GM23338 (cell line): ENCODE data around the gene PTX3. TPM values are rescaled to one million over a fixed set of nuclear protein-coding genes. Genes with fewer than 3 reads are reported as not detected.

Source experiments
- ATAC-seq: fragments of 200-7000 bp; cut with Tn5 transposase; 3 replicates; pipeline ENCODE4 v1.9.1; 2020
- DNase-seq: peaks from one replicate; pipeline ENCODE4 v3.0.0-alpha.2; 2015; ENCODE audit warnings: low spot score
- H2AFZ ChIP-seq: fragments of 200-600 bp; sonication (generic); 2 replicates; pipeline ENCODE4 v1.8.0; 2016; ENCODE audit warnings: antibody characterized with exemption, mild to moderate bottlenecking, moderate library complexity
- H3F3A ChIP-seq: fragments of 200-600 bp; sonication (generic); replicated peaks from 2 replicates; pipeline ENCODE4 v1.8.0; 2017; ENCODE audit warnings: antibody characterized with exemption, mixed run types, low read depth
- H3K27ac ChIP-seq: fragments of 200-600 bp; sonication (generic); 2 replicates; pipeline ENCODE4 v1.6.1; 2016; ENCODE audit warnings: low read depth
- H3K27me3 ChIP-seq: fragments of 200-600 bp; sonication (generic); 2 replicates; pipeline ENCODE4 v1.8.0; 2016; ENCODE audit warnings: mild to moderate bottlenecking, mixed run types, moderate library complexity; ENCODE audit not compliant: insufficient read depth
- H3K36me3 ChIP-seq: fragments of 200-600 bp; sonication (generic); 2 replicates; pipeline ENCODE4 v1.8.0; 2016; ENCODE audit warnings: mild to moderate bottlenecking; ENCODE audit not compliant: insufficient read depth
- H3K4me1 ChIP-seq: fragments of 200-600 bp; sonication (generic); 2 replicates; pipeline ENCODE4 v1.8.0; 2016; ENCODE audit warnings: mild to moderate bottlenecking, moderate library complexity; ENCODE audit not compliant: insufficient read depth
- H3K4me2 ChIP-seq: fragments of 200-600 bp; sonication (generic); 2 replicates; pipeline ENCODE4 v1.7.1; 2017; ENCODE audit warnings: mixed run types
- H3K4me3 ChIP-seq: fragments of 200-600 bp; sonication (generic); 2 replicates; pipeline ENCODE4 v1.6.1; 2016; ENCODE audit warnings: mixed run types
- H3K79me2 ChIP-seq: fragments of 200-600 bp; sonication (generic); replicated peaks from 2 replicates; pipeline ENCODE4 v1.8.0; 2017; ENCODE audit warnings: mild to moderate bottlenecking; ENCODE audit not compliant: insufficient read depth
- H3K9me2 ChIP-seq: fragments of 200-600 bp; sonication (generic); 2 replicates; pipeline ENCODE4 v1.8.0; 2017; ENCODE audit not compliant: insufficient read depth
- H4K20me1 ChIP-seq: fragments of 200-600 bp; sonication (generic); replicated peaks from 2 replicates; pipeline ENCODE4 v1.8.0; 2017; ENCODE audit warnings: mild to moderate bottlenecking; ENCODE audit not compliant: insufficient read depth
- H3K27ac Mint-ChIP-seq: 2 replicates; pipeline ENCODE4 v1.8.0; 2020; ENCODE audit warnings: inconsistent platforms, mild to moderate bottlenecking, moderate library complexity, mixed read lengths
- H3K27me3 Mint-ChIP-seq: 3 replicates; pipeline ENCODE4 v1.8.0; 2022; ENCODE audit warnings: low read depth, mild to moderate bottlenecking, moderate library complexity, mixed read lengths, inconsistent platforms; ENCODE audit not compliant: insufficient read depth, poor library complexity
- H3K36me3 Mint-ChIP-seq: 3 replicates; pipeline ENCODE4 v1.8.0; 2021; ENCODE audit warnings: low read depth, mild to moderate bottlenecking, inconsistent platforms, moderate library complexity, mixed read lengths
- H3K4me1 Mint-ChIP-seq: 3 replicates; pipeline ENCODE4 v1.8.0; 2020; ENCODE audit warnings: mild to moderate bottlenecking, inconsistent platforms, mixed read lengths
- H3K4me3 Mint-ChIP-seq: 3 replicates; pipeline ENCODE4 v1.8.0; 2021; ENCODE audit warnings: moderate library complexity, mild to moderate bottlenecking, inconsistent platforms, mixed read lengths
- H3K9me3 Mint-ChIP-seq: 3 replicates; pipeline ENCODE4 v1.8.0; 2020; ENCODE audit warnings: moderate library complexity, mild to moderate bottlenecking, inconsistent platforms, mixed read lengths
- CREB1 ChIP-seq: fragments of 250-450 bp; sonication (Bioruptor Pico); IDR thresholded peaks from 2 replicates; pipeline ENCODE4 v1.5.0; 2020; ENCODE audit warnings: low read depth, mild to moderate bottlenecking, moderate library complexity
- CTCF ChIP-seq, 2 experiments: fragments of 200-600 bp in 1 of 2; sonication (generic) in 1 of 2; conservative IDR thresholded peaks; 2 replicates each; pipeline versions ENCODE4 v1.5.1 to v1.6.1; 2016 to 2017; ENCODE audit warnings: antibody characterized with exemption in 2 of 2, low read depth in 2 of 2, mild to moderate bottlenecking in 2 of 2, moderate library complexity in 1 of 2
- ETS1 ChIP-seq: IDR thresholded peaks from 2 replicates; pipeline ENCODE4 v1.6.1; 2016; ENCODE audit warnings: antibody characterized with exemption
- EZH2 ChIP-seq: fragments of 200-600 bp; sonication (generic); IDR thresholded peaks from one replicate; pipeline ENCODE4 v1.8.0; 2017; ENCODE audit warnings: antibody characterized with exemption, mild to moderate bottlenecking, low read depth; ENCODE audit not compliant: unreplicated experiment
- NANOG ChIP-seq: IDR thresholded peaks from 2 replicates; pipeline ENCODE4 v1.6.1; 2016; ENCODE audit warnings: antibody characterized with exemption, borderline replicate concordance
- POLR2AphosphoS5 ChIP-seq: IDR thresholded peaks from 2 replicates; pipeline ENCODE4 v1.6.1; 2016; ENCODE audit warnings: antibody characterized with exemption, low read depth
- STAT1 ChIP-seq: IDR thresholded peaks from one replicate; pipeline ENCODE4 v1.6.1; 2016; ENCODE audit warnings: antibody characterized with exemption; ENCODE audit not compliant: unreplicated experiment
- ZNF114 ChIP-seq: fragments of 250-450 bp; sonication (Bioruptor Pico); IDR thresholded peaks from 2 replicates; pipeline ENCODE4 v1.5.0; 2020; ENCODE audit warnings: mild to moderate bottlenecking, moderate library complexity
- ZNF331 ChIP-seq: fragments of 250-450 bp; sonication (Bioruptor Pico); IDR thresholded peaks from 2 replicates; pipeline ENCODE4 v1.5.0; 2020; ENCODE audit warnings: low read depth, mild to moderate bottlenecking, moderate library complexity
- polyA plus RNA-seq: library from polyadenylated mRNA; unstranded; fragments of >200 nt; fragmentation: Nextera tagmentation; extraction: Ambion mirVana; gene quantifications from 2 replicates; pipeline ENCODE4 v1.2.1, GENCODE V29; 2016
- total RNA-seq: library from RNA; depleted of rRNA; stranded (reverse); fragments of >200 nt; shearing (Covaris generic); gene quantifications from 2 replicates; pipeline ENCODE4 v1.2.3, GENCODE V29; 2014
- TF ChIP-seq, protein P1 (sequence below): fragments of 250-450 bp; sonication (Bioruptor Pico); IDR thresholded peaks from 2 replicates; pipeline ENCODE4 v1.5.0; 2020; ENCODE audit warnings: mild to moderate bottlenecking, moderate library complexity

Gene PTX3
- total and polyA plus RNA-seq, 2 experiments from 2014 or later, result 1.2 to 2.4 TPM

DNA sequence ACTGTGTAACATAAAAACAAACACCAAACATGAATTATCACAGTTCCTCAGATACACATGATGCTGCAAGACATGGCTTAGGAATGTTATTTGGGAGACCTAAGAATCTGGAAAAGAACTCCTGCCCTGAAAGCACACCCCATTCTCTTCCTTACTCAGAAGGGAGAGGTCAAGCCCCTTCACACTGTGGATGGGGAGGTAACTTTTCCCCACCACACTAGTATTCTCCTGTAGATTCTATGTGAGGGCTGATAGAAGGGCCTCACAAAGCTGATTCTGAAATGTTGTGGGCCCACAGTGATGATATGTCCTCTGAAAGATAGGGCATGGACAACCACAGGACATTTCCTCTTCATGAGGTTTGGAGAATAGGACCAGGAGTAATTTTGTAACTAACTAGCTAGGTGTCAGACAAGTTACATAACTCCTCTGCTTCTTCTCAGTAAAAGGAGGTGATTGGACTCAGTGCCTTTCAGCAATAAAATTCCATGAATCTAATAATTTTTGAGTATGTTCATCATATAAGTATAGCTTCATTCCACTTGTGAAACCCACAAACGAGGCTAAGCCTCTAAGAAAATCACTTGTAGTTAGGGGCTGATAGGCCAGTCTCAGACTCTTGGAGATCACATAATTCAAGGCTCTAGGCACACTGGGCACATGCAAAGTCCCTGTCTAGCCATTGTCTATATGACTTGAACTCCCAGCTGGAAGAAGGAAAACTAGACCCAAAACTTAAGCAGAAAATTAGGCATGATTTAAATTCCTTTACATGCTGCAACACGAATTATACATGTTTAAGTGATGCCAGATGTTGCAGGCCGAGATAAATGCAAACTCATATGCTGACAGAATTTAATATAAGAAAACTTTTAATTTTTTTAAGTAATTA lies 7.5 kb downstream of the PTX3 start:
- Histone ChIP-seq H3K27me3 (peaks cover 5% of the 10 kb centered on the region; the same call in 1 of the 2 replicates), H3K9me2 (no peaks in the 10 kb centered on the region), H3K4me2 (no peak overlapping the region), H3K4me3 (no peak overlapping the region), H3F3A (no peaks in the 10 kb centered on the region), H2AFZ (no peak overlapping the region), H3K36me3 (no peaks in the 10 kb centered on the region), H3K27ac (no peak overlapping the region), H4K20me1 (no peaks in the 10 kb centered on the region), H3K4me1 (no peaks in the 10 kb centered on the region), H3K79me2 (no peaks in the 10 kb centered on the region)
- Mint-ChIP-seq H3K4me3 (no peak overlapping the region), H3K36me3 (no peaks in the 10 kb centered on the region), H3K4me1 (no peaks in the 10 kb centered on the region), H3K9me3 (no peaks in the 10 kb centered on the region), H3K27ac (no peak overlapping the region), H3K27me3 (no peaks in the 10 kb centered on the region)
- no peak for TF ChIP-seq ZNF331 (CRISPR knock-in tag)
- TF ChIP-seq CREB1 (CRISPR knock-in tag), result no peak
- TF ChIP-seq NANOG, result no peak
- no peak for TF ChIP-seq POLR2AphosphoS5
- TF ChIP-seq CTCF (conservative IDR thresholded peaks at IDR 0.05; ENCODE audit: low read depth in 2 of 2), result no peak
- TF ChIP-seq EZH2, result no peak
- DNase-seq (no peak), ATAC-seq (no peak)

GRCh38 chr3:157444797-157445184 lies 8.1 kb downstream of the PTX3 start:
- Histone ChIP-seq H3K4me1 (no peaks in the 10 kb centered on the region), H3K27ac (no peak overlapping the region), H2AFZ (no peak overlapping the region), H3K27me3 (no peaks in the 10 kb centered on the region), H3K9me2 (no peaks in the 10 kb centered on the region), H3F3A (no peaks in the 10 kb centered on the region), H3K4me3 (no peak overlapping the region), H4K20me1 (no peaks in the 10 kb centered on the region), H3K36me3 (no peaks in the 10 kb centered on the region), H3K79me2 (no peaks in the 10 kb centered on the region), H3K4me2 (no peak overlapping the region)
- no peaks in the 10 kb centered on the region for H3K4me1 Mint-ChIP-seq
- peaks cover 3% of the 10 kb centered on the region; the same call in 1 of the 3 replicates for H3K9me3 Mint-ChIP-seq
- H3K4me3 Mint-ChIP-seq, result no peak overlapping the region
- DNase-seq, result no peak
- H3K27me3 Mint-ChIP-seq, result no peaks in the 10 kb centered on the region
- H3K27ac Mint-ChIP-seq, result no peak overlapping the region
- no peaks in the 10 kb centered on the region for H3K36me3 Mint-ChIP-seq
- no peak for ATAC-seq
- TF ChIP-seq ZNF331 (CRISPR knock-in tag), result no peak
- no peak for TF ChIP-seq POLR2AphosphoS5
- TF ChIP-seq STAT1, result no peak
- no peak for TF ChIP-seq ETS1
- TF ChIP-seq ZNF114 (CRISPR knock-in tag), result no peak
- no peak for TF ChIP-seq NANOG
- TF ChIP-seq, protein P1, sequence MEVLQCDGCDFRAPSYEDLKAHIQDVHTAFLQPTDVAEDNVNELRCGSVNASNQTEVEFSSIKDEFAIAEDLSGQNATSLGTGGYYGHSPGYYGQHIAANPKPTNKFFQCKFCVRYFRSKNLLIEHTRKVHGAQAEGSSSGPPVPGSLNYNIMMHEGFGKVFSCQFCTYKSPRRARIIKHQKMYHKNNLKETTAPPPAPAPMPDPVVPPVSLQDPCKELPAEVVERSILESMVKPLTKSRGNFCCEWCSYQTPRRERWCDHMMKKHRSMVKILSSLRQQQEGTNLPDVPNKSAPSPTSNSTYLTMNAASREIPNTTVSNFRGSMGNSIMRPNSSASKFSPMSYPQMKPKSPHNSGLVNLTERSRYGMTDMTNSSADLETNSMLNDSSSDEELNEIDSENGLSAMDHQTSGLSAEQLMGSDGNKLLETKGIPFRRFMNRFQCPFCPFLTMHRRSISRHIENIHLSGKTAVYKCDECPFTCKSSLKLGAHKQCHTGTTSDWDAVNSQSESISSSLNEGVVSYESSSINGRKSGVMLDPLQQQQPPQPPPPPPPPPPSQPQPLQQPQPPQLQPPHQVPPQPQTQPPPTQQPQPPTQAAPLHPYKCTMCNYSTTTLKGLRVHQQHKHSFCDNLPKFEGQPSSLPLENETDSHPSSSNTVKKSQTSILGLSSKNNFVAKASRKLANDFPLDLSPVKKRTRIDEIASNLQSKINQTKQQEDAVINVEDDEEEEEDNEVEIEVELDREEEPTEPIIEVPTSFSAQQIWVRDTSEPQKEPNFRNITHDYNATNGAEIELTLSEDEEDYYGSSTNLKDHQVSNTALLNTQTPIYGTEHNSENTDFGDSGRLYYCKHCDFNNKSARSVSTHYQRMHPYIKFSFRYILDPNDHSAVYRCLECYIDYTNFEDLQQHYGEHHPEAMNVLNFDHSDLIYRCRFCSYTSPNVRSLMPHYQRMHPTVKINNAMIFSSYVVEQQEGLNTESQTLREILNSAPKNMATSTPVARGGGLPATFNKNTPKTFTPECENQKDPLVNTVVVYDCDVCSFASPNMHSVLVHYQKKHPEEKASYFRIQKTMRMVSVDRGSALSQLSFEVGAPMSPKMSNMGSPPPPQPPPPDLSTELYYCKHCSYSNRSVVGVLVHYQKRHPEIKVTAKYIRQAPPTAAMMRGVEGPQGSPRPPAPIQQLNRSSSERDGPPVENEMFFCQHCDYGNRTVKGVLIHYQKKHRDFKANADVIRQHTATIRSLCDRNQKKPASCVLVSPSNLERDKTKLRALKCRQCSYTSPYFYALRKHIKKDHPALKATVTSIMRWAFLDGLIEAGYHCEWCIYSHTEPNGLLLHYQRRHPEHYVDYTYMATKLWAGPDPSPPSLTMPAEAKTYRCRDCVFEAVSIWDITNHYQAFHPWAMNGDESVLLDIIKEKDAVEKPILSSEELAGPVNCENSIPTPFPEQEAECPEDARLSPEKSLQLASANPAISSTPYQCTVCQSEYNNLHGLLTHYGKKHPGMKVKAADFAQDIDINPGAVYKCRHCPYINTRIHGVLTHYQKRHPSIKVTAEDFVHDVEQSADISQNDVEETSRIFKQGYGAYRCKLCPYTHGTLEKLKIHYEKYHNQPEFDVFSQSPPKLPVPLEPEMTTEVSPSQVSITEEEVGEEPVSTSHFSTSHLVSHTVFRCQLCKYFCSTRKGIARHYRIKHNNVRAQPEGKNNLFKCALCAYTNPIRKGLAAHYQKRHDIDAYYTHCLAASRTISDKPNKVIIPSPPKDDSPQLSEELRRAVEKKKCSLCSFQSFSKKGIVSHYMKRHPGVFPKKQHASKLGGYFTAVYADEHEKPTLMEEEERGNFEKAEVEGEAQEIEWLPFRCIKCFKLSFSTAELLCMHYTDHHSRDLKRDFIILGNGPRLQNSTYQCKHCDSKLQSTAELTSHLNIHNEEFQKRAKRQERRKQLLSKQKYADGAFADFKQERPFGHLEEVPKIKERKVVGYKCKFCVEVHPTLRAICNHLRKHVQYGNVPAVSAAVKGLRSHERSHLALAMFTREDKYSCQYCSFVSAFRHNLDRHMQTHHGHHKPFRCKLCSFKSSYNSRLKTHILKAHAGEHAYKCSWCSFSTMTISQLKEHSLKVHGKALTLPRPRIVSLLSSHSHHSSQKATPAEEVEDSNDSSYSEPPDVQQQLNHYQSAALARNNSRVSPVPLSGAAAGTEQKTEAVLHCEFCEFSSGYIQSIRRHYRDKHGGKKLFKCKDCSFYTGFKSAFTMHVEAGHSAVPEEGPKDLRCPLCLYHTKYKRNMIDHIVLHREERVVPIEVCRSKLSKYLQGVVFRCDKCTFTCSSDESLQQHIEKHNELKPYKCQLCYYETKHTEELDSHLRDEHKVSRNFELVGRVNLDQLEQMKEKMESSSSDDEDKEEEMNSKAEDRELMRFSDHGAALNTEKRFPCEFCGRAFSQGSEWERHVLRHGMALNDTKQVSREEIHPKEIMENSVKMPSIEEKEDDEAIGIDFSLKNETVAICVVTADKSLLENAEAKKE (CRISPR knock-in tag), result no peak
- no peak for TF ChIP-seq CREB1 (CRISPR knock-in tag)
